Panc1 (cell line): ENCODE measurements around the gene RNF43. TPM values are rescaled to one million over a fixed set of nuclear protein-coding genes. Genes with fewer than 3 reads are reported as not detected.

Experiments used
- ATAC-seq: fragments of 200-7000 bp; cut with Tn5 transposase; 2 replicates; pipeline ENCODE4 v1.9.1; 2020; ENCODE audit warnings: mild to moderate bottlenecking, moderate library complexity
- BruUV-seq: library from RNA; stranded (reverse); fragments of 400-500 nt; replicated peaks from 2 replicates; lab custom pipeline; 2021; lab: Mats Ljungman, UMichigan
- CTCF ChIA-PET: fragments of 300-600 bp; sonication (Branson Sonifier 250); formaldehyde crosslinking; loops from one replicate; lab custom pipeline; 2022; ENCODE audit warnings: antibody characterized with exemption; lab: Charles Lee
- POLR2A ChIA-PET: fragments of 300-600 bp; sonication (Branson Sonifier 250); formaldehyde crosslinking; loops from one replicate; lab custom pipeline; 2022; ENCODE audit warnings: antibody characterized with exemption; lab: Charles Lee
- DNase-seq: peaks from one replicate; pipeline ENCODE4 v3.0.0-alpha.2; 2010; ENCODE audit warnings: low read depth, low spot score
- H3K27ac ChIP-seq: 2 replicates; pipeline ENCODE4 v1.5.1; 2011; ENCODE audit warnings: mild to moderate bottlenecking, low read length, inconsistent platforms
- H3K27me3 ChIP-seq: fragments of 200-500 bp; sonication (Bioruptor generic); 2 replicates; pipeline ENCODE4 v1.6.0; 2014; ENCODE audit warnings: low read length, inconsistent platforms; ENCODE audit not compliant: control insufficient read depth, insufficient read depth
- H3K36me3 ChIP-seq: fragments of 200-500 bp; sonication (Bioruptor generic); 2 replicates; pipeline ENCODE4 v1.5.1; 2014; ENCODE audit warnings: inconsistent platforms, mild to moderate bottlenecking, low read length, moderate library complexity; ENCODE audit not compliant: control insufficient read depth, insufficient read depth
- H3K4me1 ChIP-seq: 2 replicates; pipeline ENCODE4 v1.5.1; 2011; ENCODE audit warnings: inconsistent platforms, mild to moderate bottlenecking, low read length, moderate library complexity; ENCODE audit not compliant: control insufficient read depth, insufficient read depth
- H3K4me3 ChIP-seq, 2 experiments: 2 replicates each; pipeline ENCODE4 v1.5.1; 2011 to 2012; ENCODE audit warnings: low read depth in 2 of 2, low read length in 2 of 2, mild to moderate bottlenecking in 2 of 2, inconsistent platforms in 1 of 2, moderate library complexity in 1 of 2
- H3K9me3 ChIP-seq: fragments of 200-500 bp; sonication (Bioruptor generic); 2 replicates; pipeline ENCODE4 v1.5.1; 2014; ENCODE audit warnings: low read depth, mild to moderate bottlenecking, inconsistent platforms, low read length, moderate library complexity; ENCODE audit not compliant: control insufficient read depth, insufficient read depth
- CTCF ChIP-seq: fragments of 450-650 bp; IDR thresholded peaks from 2 replicates; pipeline ENCODE4 v1.5.1; 2017; ENCODE audit warnings: mild to moderate bottlenecking
- POLR2AphosphoS5 ChIP-seq: IDR thresholded peaks from 2 replicates; pipeline ENCODE4 v1.6.1; 2012; ENCODE audit warnings: mild to moderate bottlenecking, low read depth, low read length, moderate library complexity
- REST ChIP-seq, 2 experiments: IDR thresholded peaks; 2 replicates each; pipeline ENCODE4 v1.6.1; 2011 to 2012; ENCODE audit warnings: low read depth in 2 of 2, control low read depth in 1 of 2, low read length in 1 of 2, mild to moderate bottlenecking in 1 of 2, moderate library complexity in 1 of 2; ENCODE audit not compliant: insufficient read depth in 1 of 2
- SIN3A ChIP-seq: IDR thresholded peaks from 2 replicates; pipeline ENCODE4 v1.6.1; 2012; ENCODE audit warnings: low read depth, mild to moderate bottlenecking, low read length, moderate library complexity, borderline replicate concordance; ENCODE audit not compliant: insufficient read depth
- TCF7L2 ChIP-seq: IDR thresholded peaks from 2 replicates; pipeline ENCODE4 v1.6.1; 2011; ENCODE audit warnings: mild to moderate bottlenecking, low read depth, low read length, inconsistent platforms
- in situ Hi-C: cut with HindIII; loops from 2 replicates; pipeline ENCODE4 v1.10.0; 2016; ENCODE audit warnings: low sequenced_read_pairs, low pct_unique_long_range_greater_than_20kb
- intact Hi-C: fragments of 100-400 bp; cut with micrococcal nuclease; formaldehyde crosslinking; loops from one replicate; pipeline ENCODE4 v1.10.0; 2022; ENCODE audit not compliant: unreplicated experiment
- total RNA-seq: library from RNA; stranded (reverse); gene quantifications from one replicate; pipeline ENCODE4 v1.2.1, GENCODE V29; 2021; ENCODE audit not compliant: unreplicated experiment

Gene RNF43
- total RNA-seq, 1 experiment from 2014 or later: 4.7 TPM

DNA sequence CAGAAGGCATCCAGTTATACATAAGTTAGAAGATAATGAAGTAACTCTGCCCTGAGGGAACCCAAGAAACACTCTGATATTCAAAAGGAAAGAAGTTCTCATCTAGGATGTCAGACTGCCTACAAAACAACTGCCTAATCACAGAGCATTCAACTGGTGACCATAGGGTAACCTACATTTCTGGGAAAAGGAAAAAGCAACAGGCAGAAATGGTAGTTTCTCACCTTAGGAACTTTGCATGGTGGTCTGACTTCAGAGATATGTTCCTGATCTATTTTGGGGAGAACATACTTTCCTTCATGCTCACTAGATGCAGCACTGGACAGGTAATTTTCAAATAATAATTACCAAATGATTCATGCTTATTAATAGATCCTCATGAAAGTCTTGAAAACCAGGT lies 16.5 kb downstream of the RNF43 start:
- DNase-seq: no peak
- TF ChIP-seq REST (IDR thresholded peaks at IDR 0.05; ENCODE audit: insufficient read depth in 1 of 2, low read depth in 2 of 2, low read length in 1 of 2) (no peak), TCF7L2 (no peak), CTCF (no peak), POLR2AphosphoS5 (no peak), SIN3A (no peak)
- intact Hi-C loops: no loop called here
- ChIA-PET CTCF (no interaction called here), POLR2A (no interaction called here)
- Histone ChIP-seq H3K9me3 (no peaks in the 10 kb centered on the region), H3K4me1 (no peaks in the 10 kb centered on the region; the same call in 1 of the 2 replicates), H3K36me3 (no peaks in the 10 kb centered on the region), H3K4me3 (no peak overlapping the region), H3K27ac (no peak overlapping the region), H3K27me3 (no peaks in the 10 kb centered on the region)
- BruUV-seq: no TSS peak
- no peak for ATAC-seq
- in situ Hi-C loops: no loop called here

- no peak overlapping the region for H3K4me3 ChIP-seq
- TF ChIP-seq SIN3A: no peak
- TF ChIP-seq CTCF: no peak
- no peak for TF ChIP-seq REST (IDR thresholded peaks at IDR 0.05; ENCODE audit: insufficient read depth in 1 of 2, low read depth in 2 of 2, low read length in 1 of 2)
- TF ChIP-seq TCF7L2: no peak
- no peak for TF ChIP-seq POLR2AphosphoS5
- ATAC-seq: no peak
- no peaks in the 10 kb centered on the region for H3K27me3 ChIP-seq
- DNase-seq: no peak
- H3K4me1 ChIP-seq: no peaks in the 10 kb centered on the region; the same call in 1 of the 2 replicates
- no peaks in the 10 kb centered on the region for H3K36me3 ChIP-seq
- ChIA-PET CTCF (no interaction called here), POLR2A (no interaction called here)
- intact Hi-C loops (no loop called here), in situ Hi-C loops (no loop called here)
- H3K9me3 ChIP-seq: no peaks in the 10 kb centered on the region
- H3K27ac ChIP-seq: no peak overlapping the region
- BruUV-seq: no TSS peak
Measured at GRCh38 chr17:58399974-58400373, 17.4 kb downstream of the RNF43 start.
